Measurements from ENCODE around the gene ZCCHC3. TPM values are rescaled to one million over a fixed set of nuclear protein-coding genes. Genes with fewer than 3 reads are reported as not detected.

Gene ZCCHC3
- total and polyA plus RNA-seq, 3 donors from 2014 or later, result 21.2 to 34.9 (median 29.1) TPM

DNA sequence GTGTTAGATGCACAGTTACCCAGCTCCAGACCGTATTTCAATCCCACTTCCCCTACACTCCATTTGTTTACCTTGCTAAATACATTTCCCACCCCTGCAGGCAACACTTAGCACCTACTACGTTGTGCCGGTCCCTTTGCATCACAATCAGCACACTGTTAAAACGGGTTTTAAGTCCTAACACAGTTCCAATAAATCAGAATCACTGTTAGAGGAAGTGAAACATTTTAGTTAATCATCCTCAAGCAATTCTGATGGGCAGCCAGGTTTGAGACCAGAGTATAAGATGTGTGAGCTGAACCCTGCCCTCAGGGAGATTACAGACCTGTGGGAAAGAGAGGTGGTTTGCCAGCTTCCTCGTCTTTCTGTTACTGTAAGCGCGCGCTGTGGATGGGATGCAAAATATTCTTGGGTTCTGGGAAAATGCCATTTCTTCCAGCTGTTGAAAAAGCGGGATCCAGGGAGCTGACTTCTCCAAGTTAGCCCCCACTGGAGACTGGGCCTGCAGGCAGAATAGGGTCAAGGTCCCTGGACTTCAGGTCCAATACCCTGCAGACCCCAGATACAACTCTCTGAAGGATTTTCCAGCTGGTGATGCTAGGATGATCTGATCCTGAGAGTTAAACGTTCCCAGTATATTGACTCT lies 3.1 kb downstream of the ZCCHC3 start:
- Histone ChIP-seq H3K9me3 (no peaks in the 10 kb centered on the region), H3K27ac (peak overlapping the region; percentile 98 to 100), H3K4me1 (peaks cover 33% of the 10 kb centered on the region), H3K36me3 (ENCODE audit: low read depth, missing control alignments) (no peaks in the 10 kb centered on the region), H3K27me3 (no peaks in the 10 kb centered on the region), H3K4me3 (no peak overlapping the region)
- no peak for DNase-seq
- WGBS, 2 donors, result 21 to 31% methylated on average over 10 of the region's 10 CpGs
- intact Hi-C loops (cut with DNase I; ENCODE audit: low total_unique reads), result no loop called here
- TF ChIP-seq CTCF (IDR thresholded peaks at IDR 0.05) (no peak), POLR2A (IDR thresholded peaks at IDR 0.05) (no peak)

DNA sequence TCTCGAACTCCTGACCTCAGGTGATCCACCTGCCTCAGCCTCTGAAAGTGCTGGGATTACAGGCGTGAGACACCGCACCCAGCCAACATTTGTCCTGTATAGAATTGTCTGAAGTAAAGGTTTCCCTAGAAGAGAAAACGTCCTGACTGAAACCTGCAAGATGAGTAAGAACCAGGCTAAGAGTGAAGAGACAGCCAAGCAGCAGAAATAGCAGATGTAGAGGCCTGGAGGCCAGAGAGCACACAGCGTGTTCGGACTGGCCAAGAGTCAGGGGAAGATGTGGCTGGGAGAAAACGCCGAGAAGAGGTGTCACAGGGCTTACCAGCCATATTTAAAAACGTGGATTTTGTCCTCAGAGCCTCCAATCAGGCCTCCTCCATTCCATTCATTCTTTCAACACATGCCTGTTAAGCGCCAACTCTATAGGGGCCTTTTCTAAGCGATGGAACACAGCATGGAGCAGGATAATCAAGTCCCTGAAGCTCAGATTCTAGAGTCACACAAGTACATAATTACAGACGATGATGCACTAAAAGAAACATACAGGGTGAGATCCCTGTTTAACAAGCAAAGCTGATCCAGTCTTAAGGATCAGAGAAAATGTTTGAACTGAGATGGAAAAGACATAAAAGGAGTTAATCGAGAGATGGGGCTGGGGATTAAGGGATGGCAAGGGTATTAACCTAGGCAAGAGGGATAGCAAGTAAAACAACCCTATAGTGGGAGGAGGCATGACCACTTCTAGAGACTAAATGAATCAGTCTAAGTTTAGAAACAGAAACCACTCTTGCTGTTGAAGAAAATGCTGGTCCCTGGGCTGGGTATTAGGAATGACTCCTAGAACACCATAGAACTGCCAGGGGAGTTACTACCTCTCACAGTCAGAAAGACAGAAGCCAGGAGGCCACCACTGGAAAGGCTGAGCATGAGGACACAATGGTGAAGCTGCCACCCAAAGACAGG lies 4.8 kb downstream of the ZCCHC3 start:
- intact Hi-C loops (cut with DNase I; ENCODE audit: low total_unique reads), result no loop called here

GRCh38 chr20:305745-306144 lies 8.4 kb downstream of the ZCCHC3 start:
- Histone ChIP-seq H3K36me3 (ENCODE audit: low read depth, missing control alignments) (no peaks in the 10 kb centered on the region), H3K9me3 (no peaks in the 10 kb centered on the region), H3K27me3 (no peaks in the 10 kb centered on the region), H3K4me3 (no peak overlapping the region), H3K4me1 (peaks cover 17% of the 10 kb centered on the region), H3K27ac (no peak overlapping the region)
- 69 to 80% methylated on average over 11 of the region's 11 CpGs for WGBS, 2 donors
- intact Hi-C loops (cut with DNase I; ENCODE audit: low total_unique reads), result no loop called here
- no peak for DNase-seq
- TF ChIP-seq CTCF (IDR thresholded peaks at IDR 0.05) (no peak), POLR2A (IDR thresholded peaks at IDR 0.05) (no peak)

More for the DNA sequence above, 4.8 kb downstream of the ZCCHC3 start:
- H3K36me3 ChIP-seq (ENCODE audit: low read depth, missing control alignments), result no peaks in the 10 kb centered on the region
- TF ChIP-seq POLR2A (IDR thresholded peaks at IDR 0.05) (no peak), CTCF (IDR thresholded peaks at IDR 0.05) (no peak)
- WGBS, 2 donors, result 64 to 65% methylated on average over 13 of the region's 13 CpGs
- H3K9me3 ChIP-seq, result no peaks in the 10 kb centered on the region
- H3K4me1 ChIP-seq, result peaks cover 33% of the 10 kb centered on the region
- DNase-seq, result no peak
- H3K27me3 ChIP-seq, result no peaks in the 10 kb centered on the region
- no peak overlapping the region for H3K4me3 ChIP-seq
- peak overlapping the region; percentile 66 to 100 for H3K27ac ChIP-seq

GRCh38 chr20:308427-309038 lies 11.2 kb downstream of the ZCCHC3 start:
- intact Hi-C loops (cut with DNase I; ENCODE audit: low total_unique reads), result no loop called here
- H3K27ac ChIP-seq, result no peak overlapping the region
- TF ChIP-seq POLR2A (IDR thresholded peaks at IDR 0.05) (no peak), CTCF (IDR thresholded peaks at IDR 0.05) (no peak)
- no peaks in the 10 kb centered on the region for H3K9me3 ChIP-seq
- WGBS, 2 donors, result 72 to 85% methylated on average over 6 to 7 of the region's 7 CpGs
- H3K27me3 ChIP-seq, result no peaks in the 10 kb centered on the region
- no peaks in the 10 kb centered on the region for H3K36me3 ChIP-seq (ENCODE audit: low read depth, missing control alignments)
- DNase-seq, result no peak
- H3K4me3 ChIP-seq, result no peak overlapping the region
- peaks cover 4% of the 10 kb centered on the region for H3K4me1 ChIP-seq

Data from testis (tissue), 3 donors.